MM.1S (cell line): Measurements from ENCODE around the gene PLEK2.
A peak's percentile ranks its signal among the peaks of the same experiment; 100 is the strongest.

Experiments used
- DNase-seq: peaks from one replicate; pipeline ENCODE4 v3.0.0-alpha.2; 2015
- H2AFZ ChIP-seq: fragments of 300-600 bp; sonication (generic); 2 replicates; pipeline ENCODE4 v1.6.0; 2016; ENCODE audit warnings: antibody characterized with exemption, low read length
- H3F3A ChIP-seq: fragments of 300-600 bp; sonication (generic); 2 replicates; pipeline ENCODE4 v1.6.1; 2016; ENCODE audit warnings: mild to moderate bottlenecking, antibody characterized with exemption, low read length, moderate library complexity, mixed read lengths; ENCODE audit not compliant: insufficient read depth
- H3K27ac ChIP-seq: fragments of 300-600 bp; sonication (generic); 2 replicates; pipeline ENCODE4 v1.5.1; 2016; ENCODE audit warnings: mild to moderate bottlenecking, low read length
- H3K27me3 ChIP-seq: fragments of 300-600 bp; sonication (generic); replicated peaks from 2 replicates; pipeline ENCODE4 v1.6.0; 2016; ENCODE audit warnings: low read length; ENCODE audit not compliant: insufficient read depth
- H3K36me3 ChIP-seq: fragments of 300-600 bp; sonication (generic); replicated peaks from 2 replicates; pipeline ENCODE4 v1.6.1; 2016; ENCODE audit warnings: mild to moderate bottlenecking, low read length, mixed read lengths; ENCODE audit not compliant: insufficient read depth
- H3K4me1 ChIP-seq: fragments of 300-600 bp; sonication (generic); 2 replicates; pipeline ENCODE4 v1.6.1; 2016; ENCODE audit warnings: low read length, mixed read lengths
- H3K4me2 ChIP-seq: fragments of 300-600 bp; sonication (generic); 2 replicates; pipeline ENCODE4 v1.6.0; 2016; ENCODE audit warnings: low read depth, low read length
- H3K4me3 ChIP-seq: fragments of 300-600 bp; sonication (generic); 2 replicates; pipeline ENCODE4 v1.5.1; 2016; ENCODE audit warnings: low read length, mixed read lengths
- H3K79me2 ChIP-seq: fragments of 300-600 bp; sonication (generic); 2 replicates; pipeline ENCODE4 v1.6.1; 2016; ENCODE audit warnings: mixed run types, low read length, mixed read lengths
- H3K9ac ChIP-seq: fragments of 300-600 bp; sonication (generic); 2 replicates; pipeline ENCODE4 v1.6.1; 2016; ENCODE audit warnings: low read length, mixed read lengths
- H3K9me2 ChIP-seq: fragments of 300-600 bp; sonication (generic); replicated peaks from 2 replicates; pipeline ENCODE4 v1.6.1; 2016; ENCODE audit warnings: mild to moderate bottlenecking, low read length, mixed read lengths; ENCODE audit not compliant: insufficient read depth
- H3K9me3 ChIP-seq: fragments of 300-600 bp; sonication (generic); replicated peaks from 2 replicates; pipeline ENCODE4 v1.6.1; 2016; ENCODE audit warnings: mild to moderate bottlenecking, low read length, mixed read lengths; ENCODE audit not compliant: insufficient read depth
- H4K20me1 ChIP-seq: fragments of 300-600 bp; sonication (generic); 2 replicates; pipeline ENCODE4 v1.6.1; 2016; ENCODE audit warnings: mild to moderate bottlenecking, low read length, moderate library complexity, mixed read lengths; ENCODE audit not compliant: insufficient read depth
- EZH2 ChIP-seq: fragments of 300-600 bp; sonication (generic); optimal IDR thresholded peaks from 2 replicates; pipeline ENCODE3; 2017; ENCODE audit warnings: low read depth, mild to moderate bottlenecking, antibody characterized with exemption, low read length, mixed read lengths
- EZH2phosphoT487 ChIP-seq: fragments of 300-600 bp; sonication (generic); IDR thresholded peaks from 2 replicates; pipeline ENCODE4 v1.6.1; 2018; ENCODE audit warnings: antibody characterized with exemption, low read length
- TF ChIP-seq, protein P1 (sequence below): fragments of 300-600 bp; sonication (generic); IDR thresholded peaks from 2 replicates; pipeline ENCODE4 v1.5.1; 2016; ENCODE audit warnings: antibody characterized with exemption, low read length, mixed read lengths

The PLEK2 gene

GRCh38 chr14:67370830-67371229 lies 41.1 kb downstream of the PLEK2 start:
- Histone ChIP-seq H3K9me3 (no peaks in the 10 kb centered on the region), H3K4me3 (no peak overlapping the region), H3K36me3 (0 out of 2 replicates have a peak, but pooled peaks cover 1% of the 10 kb centered on the region), H3K27ac (no peak overlapping the region), H3K4me1 (no peaks in the 10 kb centered on the region), H3K9me2 (no peaks in the 10 kb centered on the region), H3F3A (no peaks in the 10 kb centered on the region), H2AFZ (no peak overlapping the region), H4K20me1 (no peaks in the 10 kb centered on the region), H3K79me2 (peaks cover 54% of the 10 kb centered on the region), H3K27me3 (no peaks in the 10 kb centered on the region), H3K4me2 (no peak overlapping the region), H3K9ac (no peak overlapping the region)
- DNase-seq: no peak
- TF ChIP-seq, protein P1, sequence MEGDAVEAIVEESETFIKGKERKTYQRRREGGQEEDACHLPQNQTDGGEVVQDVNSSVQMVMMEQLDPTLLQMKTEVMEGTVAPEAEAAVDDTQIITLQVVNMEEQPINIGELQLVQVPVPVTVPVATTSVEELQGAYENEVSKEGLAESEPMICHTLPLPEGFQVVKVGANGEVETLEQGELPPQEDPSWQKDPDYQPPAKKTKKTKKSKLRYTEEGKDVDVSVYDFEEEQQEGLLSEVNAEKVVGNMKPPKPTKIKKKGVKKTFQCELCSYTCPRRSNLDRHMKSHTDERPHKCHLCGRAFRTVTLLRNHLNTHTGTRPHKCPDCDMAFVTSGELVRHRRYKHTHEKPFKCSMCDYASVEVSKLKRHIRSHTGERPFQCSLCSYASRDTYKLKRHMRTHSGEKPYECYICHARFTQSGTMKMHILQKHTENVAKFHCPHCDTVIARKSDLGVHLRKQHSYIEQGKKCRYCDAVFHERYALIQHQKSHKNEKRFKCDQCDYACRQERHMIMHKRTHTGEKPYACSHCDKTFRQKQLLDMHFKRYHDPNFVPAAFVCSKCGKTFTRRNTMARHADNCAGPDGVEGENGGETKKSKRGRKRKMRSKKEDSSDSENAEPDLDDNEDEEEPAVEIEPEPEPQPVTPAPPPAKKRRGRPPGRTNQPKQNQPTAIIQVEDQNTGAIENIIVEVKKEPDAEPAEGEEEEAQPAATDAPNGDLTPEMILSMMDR: no peak
- no peak for TF ChIP-seq EZH2
- TF ChIP-seq EZH2phosphoT487: no peak

DNA sequence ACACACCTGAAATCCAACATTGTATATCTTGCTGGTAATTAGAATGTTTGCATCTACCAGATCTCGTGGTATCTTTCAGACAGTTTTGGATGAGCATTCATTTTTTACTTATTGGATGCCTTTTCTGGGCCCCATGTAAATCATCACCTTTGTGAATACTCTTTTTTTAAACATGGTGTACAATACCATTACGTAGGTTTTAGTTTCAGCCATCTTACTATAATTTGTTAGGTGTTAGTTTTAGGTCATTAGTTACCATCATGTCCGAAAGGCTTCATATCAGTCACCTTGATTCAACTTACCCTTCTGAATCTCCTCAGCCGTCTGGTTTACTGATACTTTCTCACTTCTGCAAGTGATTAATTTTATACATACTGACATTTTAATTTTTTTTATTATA lies 46.5 kb downstream of the PLEK2 start:
- Histone ChIP-seq H3K4me2 (no peak overlapping the region), H3K36me3 (peaks cover 3% of the 10 kb centered on the region; the same call in 1 of the 2 replicates), H3K27me3 (no peaks in the 10 kb centered on the region), H3K9ac (no peak overlapping the region), H3K9me2 (no peaks in the 10 kb centered on the region), H3K27ac (no peak overlapping the region), H3K9me3 (no peaks in the 10 kb centered on the region), H3K4me3 (no peak overlapping the region), H3K79me2 (peaks cover 80% of the 10 kb centered on the region), H4K20me1 (no peaks in the 10 kb centered on the region), H2AFZ (no peak overlapping the region), H3K4me1 (peaks cover 5% of the 10 kb centered on the region; the same call in 1 of the 2 replicates), H3F3A (no peaks in the 10 kb centered on the region)
- TF ChIP-seq EZH2phosphoT487: no peak
- TF ChIP-seq, protein P1: no peak
- no peak for DNase-seq

GRCh38 chr14:67360470-67361206 lies 51.3 kb downstream of the PLEK2 start:
- peak overlapping the region; percentile 57 for H2AFZ ChIP-seq
- peaks cover 5% of the 10 kb centered on the region; the same call in 1 of the 2 replicates for H3K4me1 ChIP-seq
- no peak for DNase-seq
- peaks cover 19% of the 10 kb centered on the region for H3F3A ChIP-seq
- TF ChIP-seq EZH2phosphoT487 (no peak), EZH2 (no peak)
- TF ChIP-seq, protein P1: no peak
- no peaks in the 10 kb centered on the region for H3K9me2 ChIP-seq
- H3K27ac ChIP-seq: peak overlapping the region; percentile 80
- no peaks in the 10 kb centered on the region for H4K20me1 ChIP-seq
- no peaks in the 10 kb centered on the region for H3K9me3 ChIP-seq
- H3K36me3 ChIP-seq: no peaks in the 10 kb centered on the region; the same call in 1 of the 2 replicates
- H3K27me3 ChIP-seq: no peaks in the 10 kb centered on the region
- H3K79me2 ChIP-seq: peaks cover 89% of the 10 kb centered on the region
- peak overlapping the region; percentile 72 for H3K4me2 ChIP-seq
- H3K4me3 ChIP-seq: peak overlapping the region; percentile 87
- H3K9ac ChIP-seq: peak overlapping the region; percentile 94
